ENCODE measurements around the gene TMEFF1.

The TMEFF1 gene

GRCh38 chr9:100600521-100601079 is 127.7 kb downstream of the TMEFF1 start:
- no peak for TF ChIP-seq CTCF (IDR thresholded peaks at IDR 0.05; ENCODE audit: insufficient read depth, low read depth, low read length, missing control alignments)
- peak; percentile 38 for DNase-seq (ENCODE audit: low read depth)
- no peak overlapping the region for H3K4me3 ChIP-seq (ENCODE audit: low read length)

- TF ChIP-seq CTCF (IDR thresholded peaks at IDR 0.05; ENCODE audit: insufficient read depth, low read depth, low read length, missing control alignments) = peak; percentile 91
Observed at GRCh38 chr9:100601216-100601615, 128.3 kb downstream of the TMEFF1 start.

DNA sequence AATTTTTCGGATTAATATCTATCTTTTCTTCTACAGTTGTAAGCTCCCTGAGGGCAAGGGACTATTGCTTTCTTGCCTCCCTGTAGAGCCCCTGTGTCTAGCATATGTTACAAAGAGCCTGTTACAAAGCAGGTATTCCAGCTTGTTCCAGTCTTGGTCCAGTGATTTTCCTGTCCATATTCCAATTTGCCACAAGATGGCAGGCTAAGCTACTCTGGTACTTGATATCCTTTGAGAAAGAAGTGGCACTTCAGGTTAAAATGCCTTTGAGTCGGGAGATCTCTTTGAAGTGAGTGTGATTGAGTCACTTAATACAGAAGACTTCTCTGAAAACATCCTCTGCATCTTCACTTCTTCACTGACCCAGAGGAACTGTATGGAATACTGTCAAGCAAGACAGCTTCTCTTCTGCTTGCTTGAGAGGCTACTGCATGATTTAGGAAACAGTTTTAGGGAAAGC is 129.4 kb downstream of the TMEFF1 start:
- peak; percentile 77 for DNase-seq (ENCODE audit: low read depth)
- peak; percentile 87 for TF ChIP-seq CTCF (IDR thresholded peaks at IDR 0.05; ENCODE audit: insufficient read depth, low read depth, low read length, missing control alignments)
- no peak overlapping the region for H3K4me3 ChIP-seq (ENCODE audit: low read length)

More at GRCh38 chr9:100601216-100601615, 128.3 kb downstream of the TMEFF1 start:
- H3K4me3 ChIP-seq (ENCODE audit: low read length) = no peak overlapping the region
- peak; percentile 71 for DNase-seq (ENCODE audit: low read depth)

GRCh38 chr9:100605405-100605804 is 132.5 kb downstream of the TMEFF1 start:
- no peak for TF ChIP-seq CTCF (IDR thresholded peaks at IDR 0.05; ENCODE audit: insufficient read depth, low read depth, low read length, missing control alignments)
- DNase-seq (ENCODE audit: low read depth) = no peak
- H3K4me3 ChIP-seq (ENCODE audit: low read length) = no peak overlapping the region

DNA sequence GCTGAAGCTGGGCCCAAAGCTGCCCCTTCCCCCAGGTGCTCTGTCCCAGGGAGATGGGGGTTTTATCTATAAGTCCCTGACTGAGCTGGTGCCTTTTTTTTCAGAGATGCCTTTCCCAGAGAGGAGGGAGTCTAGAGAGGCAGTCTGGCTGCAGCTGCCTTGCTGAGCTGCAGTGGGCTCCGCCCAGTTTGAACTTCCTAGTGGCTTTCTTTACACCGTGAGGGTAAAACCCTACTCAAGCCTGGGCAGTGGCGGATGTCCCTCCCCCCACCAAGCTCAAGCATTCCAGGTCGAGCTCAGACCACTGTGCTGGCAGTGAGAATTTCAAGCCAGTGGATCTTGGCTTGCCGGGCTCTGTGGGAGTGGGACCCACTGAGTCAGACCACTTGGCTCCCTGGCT is 146.2 kb downstream of the TMEFF1 start:
- TF ChIP-seq CTCF (IDR thresholded peaks at IDR 0.05; ENCODE audit: insufficient read depth, low read depth, low read length, missing control alignments) = no peak
- DNase-seq (ENCODE audit: low read depth) = no peak
- no peak overlapping the region for H3K4me3 ChIP-seq (ENCODE audit: low read length)

DNA sequence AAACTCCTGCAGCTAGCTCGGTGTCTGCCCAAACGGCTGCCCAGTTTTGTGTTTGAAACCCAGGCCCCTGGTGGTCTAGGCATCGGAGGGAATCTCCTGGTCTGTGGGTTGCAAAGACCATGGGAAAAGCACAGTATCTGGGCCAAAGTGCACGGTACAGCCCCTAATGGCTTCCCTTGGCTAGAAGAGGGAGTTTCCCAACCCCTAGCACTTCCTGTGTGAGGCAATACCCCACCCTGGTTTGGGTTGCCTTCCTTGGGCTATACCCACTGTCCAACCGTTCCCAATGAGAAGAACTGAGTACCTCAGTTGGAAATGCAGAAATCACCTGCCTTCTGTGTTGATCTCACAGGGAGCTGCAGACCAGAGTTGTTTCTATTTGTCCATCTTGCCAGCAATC is 146.7 kb downstream of the TMEFF1 start:
- DNase-seq (ENCODE audit: low read depth) = no peak
- TF ChIP-seq CTCF (IDR thresholded peaks at IDR 0.05; ENCODE audit: insufficient read depth, low read depth, low read length, missing control alignments) = no peak
- H3K4me3 ChIP-seq (ENCODE audit: low read length) = no peak overlapping the region

DNA sequence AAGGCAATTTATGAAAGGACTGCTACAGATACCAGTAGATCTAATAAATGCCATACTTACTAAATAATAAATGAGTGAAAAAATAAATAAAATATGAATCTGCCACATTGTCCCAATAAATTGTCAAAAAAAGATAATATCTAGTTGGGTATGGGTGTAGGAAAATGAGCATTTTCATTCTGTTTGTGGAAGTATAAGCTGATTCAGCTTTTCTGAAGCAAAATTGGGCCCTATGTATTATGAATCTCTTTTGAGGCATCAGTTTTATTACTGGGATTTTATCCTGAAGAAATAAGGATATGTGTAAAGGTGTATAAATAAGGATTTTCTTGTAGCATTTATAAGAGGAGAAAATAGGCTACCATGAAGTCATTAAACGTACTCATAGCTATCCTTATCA is 151.0 kb downstream of the TMEFF1 start:
- no peak for DNase-seq (ENCODE audit: low read depth)
- no peak for TF ChIP-seq CTCF (IDR thresholded peaks at IDR 0.05; ENCODE audit: insufficient read depth, low read depth, low read length, missing control alignments)
- H3K4me3 ChIP-seq (ENCODE audit: low read length) = no peak overlapping the region

Data from epithelial cell of esophagus (primary cell).